GM12864 (cell line): ENCODE results near the gene FAM118A.

Experiments used
- DNase-seq: peaks from one replicate; pipeline ENCODE4 v3.0.0-alpha.2; 2011; ENCODE audit warnings: low read depth
- H3K4me3 ChIP-seq: 2 replicates; pipeline ENCODE4 v1.5.1; 2011; ENCODE audit warnings: mild to moderate bottlenecking, low read depth, low read length, control low read depth
- CTCF ChIP-seq: IDR thresholded peaks from 2 replicates; pipeline ENCODE4 v1.5.1; 2011; ENCODE audit warnings: low read depth, mild to moderate bottlenecking, moderate library complexity, low read length, control low read depth, inconsistent platforms; ENCODE audit errors: missing control alignments

The FAM118A gene

GRCh38 chr22:45331486-45331885 is 21.8 kb downstream of the FAM118A start:
- TF ChIP-seq CTCF: no peak
- DNase-seq: no peak
- H3K4me3 ChIP-seq: no peak overlapping the region

- H3K4me3 ChIP-seq: no peak overlapping the region
- TF ChIP-seq CTCF: no peak
- DNase-seq: no peak
Measured at GRCh38 chr22:45332001-45332400, 22.3 kb downstream of the FAM118A start.

- no peak overlapping the region for H3K4me3 ChIP-seq
- no peak for DNase-seq
- no peak for TF ChIP-seq CTCF
Measured at GRCh38 chr22:45334068-45334467, 24.3 kb downstream of the FAM118A start.

GRCh38 chr22:45334528-45334927 is 24.8 kb downstream of the FAM118A start:
- no peak for DNase-seq
- H3K4me3 ChIP-seq: no peak overlapping the region
- no peak for TF ChIP-seq CTCF

GRCh38 chr22:45335021-45335818 is 25.5 kb downstream of the FAM118A start:
- no peak for DNase-seq
- no peak for TF ChIP-seq CTCF
- no peak overlapping the region for H3K4me3 ChIP-seq

- no peak for TF ChIP-seq CTCF
- DNase-seq: no peak
- H3K4me3 ChIP-seq: no peak overlapping the region
Measured at GRCh38 chr22:45335854-45336522, 26.3 kb downstream of the FAM118A start.
